Islet of Langerhans (tissue), 1 donor: ENCODE data around the gene ANXA3.
"Not testable (repeated sequence)": the region's sequence is repeated elsewhere in the genome, so short reads cannot be mapped to it uniquely, and the experiment has no call there.

ENCODE experiments used
- FAIRE-seq: peaks from one replicate; lab custom pipeline; 2011; peaks lifted over from hg19 to GRCh38; lab: Jason Lieb, UNC

The ANXA3 gene

GRCh38 chr4:78571804-78572203 lies 20.2 kb downstream of the ANXA3 start:
- no peak for FAIRE-seq

GRCh38 chr4:78578674-78579425 lies 27.3 kb downstream of the ANXA3 start:
- FAIRE-seq: no peak

GRCh38 chr4:78581618-78582017 lies 30.0 kb downstream of the ANXA3 start:
- no peak for FAIRE-seq

GRCh38 chr4:78584863-78585547 lies 33.4 kb downstream of the ANXA3 start:
- FAIRE-seq: no peak

GRCh38 chr4:78585633-78586032 lies 34.1 kb downstream of the ANXA3 start:
- FAIRE-seq: no peak

- no peak for FAIRE-seq
Observed at GRCh38 chr4:78588894-78589545, 37.5 kb downstream of the ANXA3 start.

GRCh38 chr4:78591404-78591803 lies 39.8 kb downstream of the ANXA3 start:
- peak; percentile 81 for FAIRE-seq

- peak; percentile 49 for FAIRE-seq
Observed at GRCh38 chr4:78592088-78592783, 40.7 kb downstream of the ANXA3 start.

- no peak for FAIRE-seq
Observed at GRCh38 chr4:78596111-78596742, 44.7 kb downstream of the ANXA3 start.

- FAIRE-seq: not testable (repeated sequence)
Observed at GRCh38 chr4:78598431-78598830, 46.9 kb downstream of the ANXA3 start.

- no peak for FAIRE-seq
Observed at GRCh38 chr4:78599147-78599546, 47.6 kb downstream of the ANXA3 start.

- FAIRE-seq: no peak
Observed at GRCh38 chr4:78599931-78600375, 48.4 kb downstream of the ANXA3 start.

GRCh38 chr4:78601013-78601412 lies 49.4 kb downstream of the ANXA3 start:
- peak; percentile 96 for FAIRE-seq

- FAIRE-seq: peak; percentile 70
Observed at GRCh38 chr4:78602334-78602733, 50.8 kb downstream of the ANXA3 start.

- no peak for FAIRE-seq
Observed at GRCh38 chr4:78603384-78603783, 51.8 kb downstream of the ANXA3 start.

GRCh38 chr4:78604988-78605387 lies 53.4 kb downstream of the ANXA3 start:
- FAIRE-seq: no peak

- no peak for FAIRE-seq
Observed at GRCh38 chr4:78606035-78606434, 54.5 kb downstream of the ANXA3 start.

- FAIRE-seq: no peak
Observed at GRCh38 chr4:78606530-78607095, 55.0 kb downstream of the ANXA3 start.

GRCh38 chr4:78608684-78609083 lies 57.1 kb downstream of the ANXA3 start:
- no peak for FAIRE-seq

- no peak for FAIRE-seq
Observed at GRCh38 chr4:78609580-78609979, 58.0 kb downstream of the ANXA3 start.

- FAIRE-seq: no peak
Observed at GRCh38 chr4:78610546-78611214, 59.1 kb downstream of the ANXA3 start.
